Left ventricle myocardium inferior (tissue), 1 donor: ENCODE measurements around the gene PLCD1. TPM values are rescaled to one million over a fixed set of nuclear protein-coding genes. Genes with fewer than 3 reads are reported as not detected.

ENCODE experiments used
- DNase-seq: peaks from one replicate; pipeline ENCODE4 v3.0.0-alpha.2; 2020
- H3K27ac ChIP-seq: fragments of 200-600 bp; replicated peaks from 2 replicates; pipeline ENCODE4 v1.8.0; 2021
- H3K27me3 ChIP-seq: fragments of 200-600 bp; 2 replicates; pipeline ENCODE4 v1.8.0; 2021; ENCODE audit warnings: low read depth
- H3K36me3 ChIP-seq: fragments of 200-600 bp; 2 replicates; pipeline ENCODE4 v1.8.0; 2021
- H3K4me1 ChIP-seq: fragments of 200-600 bp; 2 replicates; pipeline ENCODE4 v1.8.0; 2021
- H3K4me3 ChIP-seq: fragments of 200-600 bp; 2 replicates; pipeline ENCODE4 v1.8.0; 2021; ENCODE audit warnings: mild to moderate bottlenecking, moderate library complexity
- H3K9me3 ChIP-seq: fragments of 200-600 bp; replicated peaks from 2 replicates; pipeline ENCODE4 v1.8.0; 2021
- CTCF ChIP-seq: fragments of 200-600 bp; IDR thresholded peaks from 2 replicates; pipeline ENCODE4 v1.8.0; 2021; ENCODE audit warnings: antibody characterized with exemption, mild to moderate bottlenecking, borderline replicate concordance
- intact Hi-C: fragments of 100-400 bp; cut with micrococcal nuclease; formaldehyde crosslinking; loops from one replicate; pipeline ENCODE4 v1.11.0; 2022
- total RNA-seq: library from RNA; stranded (reverse); fragmentation: NEBNext Ultra II Directional; extraction: Animal tissue kit (Norgen Biotek cat#: 25700); gene quantifications from one replicate; pipeline ENCODE4 v1.2.1, GENCODE V29; 2021
- donor health status: DM: no; HTN: yes; CAD: no; lungs with severe emphysema.

Gene PLCD1
- total RNA-seq, 1 donor from 2014 or later: 10.3 TPM

DNA sequence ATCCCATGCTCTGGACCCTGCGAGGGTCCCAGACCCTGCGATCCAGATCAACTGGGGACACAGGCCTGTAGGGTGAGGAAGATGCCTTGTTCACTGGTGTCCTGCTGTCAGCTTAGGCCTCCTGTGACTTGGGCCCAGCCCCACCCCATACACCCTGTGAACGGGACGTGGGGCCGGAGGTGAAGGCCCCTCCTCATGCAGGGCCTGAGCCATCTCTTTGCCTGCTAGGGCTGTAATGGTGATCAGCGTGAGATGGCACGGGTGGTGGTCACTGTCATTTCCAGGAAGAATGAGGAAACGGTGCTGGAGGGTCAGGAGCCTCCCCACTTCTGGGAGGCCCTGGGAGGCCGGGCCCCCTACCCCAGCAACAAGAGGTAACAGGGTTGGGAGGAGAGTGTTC is 26.5 kb downstream of the PLCD1 start:
- H3K9me3 ChIP-seq: no peaks in the 10 kb centered on the region
- H3K4me1 ChIP-seq: peaks cover 44% of the 10 kb centered on the region
- H3K4me3 ChIP-seq: no peak overlapping the region
- DNase-seq: no peak
- H3K27me3 ChIP-seq: no peaks in the 10 kb centered on the region
- H3K36me3 ChIP-seq: peaks cover 14% of the 10 kb centered on the region
- TF ChIP-seq CTCF: no peak
- H3K27ac ChIP-seq: peak overlapping the region; percentile 71
- intact Hi-C loops: no loop called here

GRCh38 chr3:38002291-38002876 is 27.1 kb downstream of the PLCD1 start:
- DNase-seq: no peak
- Histone ChIP-seq H3K4me1 (peaks cover 48% of the 10 kb centered on the region), H3K27ac (peak overlapping the region; percentile 71), H3K27me3 (no peaks in the 10 kb centered on the region), H3K4me3 (no peak overlapping the region), H3K9me3 (no peaks in the 10 kb centered on the region), H3K36me3 (peaks cover 10% of the 10 kb centered on the region)
- intact Hi-C loops: no loop called here
- no peak for TF ChIP-seq CTCF

DNA sequence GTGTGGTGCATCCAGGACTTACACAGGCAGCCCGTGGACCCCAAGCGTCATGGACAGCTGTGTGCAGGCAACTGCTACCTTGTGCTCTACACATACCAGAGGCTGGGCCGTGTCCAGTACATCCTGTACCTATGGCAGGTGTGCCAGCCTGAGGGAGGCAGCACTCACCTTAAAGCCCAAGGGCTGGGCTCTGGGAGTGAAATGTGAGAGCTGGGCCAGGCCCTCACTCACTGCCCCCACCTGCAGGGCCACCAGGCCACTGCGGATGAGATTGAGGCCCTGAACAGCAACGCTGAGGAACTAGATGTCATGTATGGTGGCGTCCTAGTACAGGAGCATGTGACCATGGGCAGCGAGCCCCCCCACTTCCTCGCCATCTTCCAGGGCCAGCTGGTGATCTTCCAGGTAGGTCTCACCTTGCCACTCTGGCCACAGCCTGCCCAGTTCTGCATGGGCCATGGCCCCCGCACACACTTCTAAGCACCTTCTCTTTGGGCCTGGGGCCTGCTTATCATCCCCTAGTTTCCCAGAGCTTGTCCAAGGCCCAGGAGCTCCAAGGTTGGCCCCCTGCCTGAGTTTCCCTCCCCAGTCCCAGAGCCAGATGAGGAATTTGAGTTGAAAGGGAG is 27.9 kb downstream of the PLCD1 start:
- H3K27ac ChIP-seq: no peak overlapping the region
- peaks cover 7% of the 10 kb centered on the region for H3K36me3 ChIP-seq
- no peak for TF ChIP-seq CTCF
- intact Hi-C loops: no loop called here
- no peak overlapping the region for H3K4me3 ChIP-seq
- H3K9me3 ChIP-seq: no peaks in the 10 kb centered on the region
- no peak for DNase-seq
- H3K27me3 ChIP-seq: no peaks in the 10 kb centered on the region
- peaks cover 48% of the 10 kb centered on the region for H3K4me1 ChIP-seq

DNA sequence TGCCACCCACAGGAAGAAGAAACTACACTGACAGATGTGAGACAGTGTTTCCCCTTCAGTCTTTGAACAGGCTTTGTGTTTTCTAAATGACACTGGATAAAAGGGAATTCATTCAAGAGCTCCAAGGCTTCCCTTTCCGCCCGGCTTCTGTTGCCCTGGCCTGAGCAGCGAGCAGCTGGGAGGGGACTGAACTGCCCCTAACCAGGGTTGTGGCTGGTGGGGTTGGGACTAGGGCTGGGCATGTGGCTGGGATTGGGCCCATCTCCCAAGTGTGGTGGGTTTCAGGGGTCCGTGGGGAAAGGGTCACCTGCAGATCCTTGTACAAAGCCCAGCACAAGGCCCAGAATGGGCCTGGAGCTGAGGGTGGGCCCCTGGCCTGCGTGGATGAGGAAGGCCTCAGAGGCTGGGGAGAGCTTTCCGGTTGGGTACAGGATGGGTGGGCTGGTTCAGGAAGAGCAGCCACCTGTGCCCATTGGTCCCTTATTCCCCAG is 28.4 kb downstream of the PLCD1 start:
- H3K27ac ChIP-seq: no peak overlapping the region
- peaks cover 42% of the 10 kb centered on the region for H3K4me1 ChIP-seq
- no peak for TF ChIP-seq CTCF
- intact Hi-C loops: no loop called here
- peaks cover 1% of the 10 kb centered on the region for H3K36me3 ChIP-seq
- H3K4me3 ChIP-seq: no peak overlapping the region
- no peaks in the 10 kb centered on the region for H3K27me3 ChIP-seq
- no peaks in the 10 kb centered on the region for H3K9me3 ChIP-seq
- no peak for DNase-seq

- H3K4me1 ChIP-seq: peaks cover 38% of the 10 kb centered on the region
- DNase-seq: no peak
- H3K27me3 ChIP-seq: no peaks in the 10 kb centered on the region
- H3K9me3 ChIP-seq: no peaks in the 10 kb centered on the region
- H3K27ac ChIP-seq: no peak overlapping the region
- intact Hi-C loops: no loop called here
- H3K36me3 ChIP-seq: no peaks in the 10 kb centered on the region
- H3K4me3 ChIP-seq: no peak overlapping the region
- TF ChIP-seq CTCF: no peak
These were observed 29.1 kb downstream of the PLCD1 start for GRCh38 chr3:38000242-38000916.
